ENCODE measurements around the gene CD80. TPM values are rescaled to one million over a fixed set of nuclear protein-coding genes. Genes with fewer than 3 reads are reported as not detected.

The CD80 gene
- total RNA-seq, 1 experiment from 2014 or later = not detected

GRCh38 chr3:119514637-119515036, 44.8 kb downstream of the CD80 start:
- no peak for DNase-seq (ENCODE audit: low read depth, low spot score)
- TF ChIP-seq TCF7L2 (IDR thresholded peaks at IDR 0.05; ENCODE audit: borderline replicate concordance, extremely low read depth, insufficient read depth, insufficient read length) (no peak), EZH2 (IDR thresholded peaks at IDR 0.05) (no peak), EZH2phosphoT487 (IDR thresholded peaks at IDR 0.05; ENCODE audit: borderline replicate concordance) (no peak), CBX3 (IDR thresholded peaks at IDR 0.05; ENCODE audit: low read depth) (no peak), ATF3 (IDR thresholded peaks at IDR 0.05) (no peak), MAX (IDR thresholded peaks at IDR 0.05) (no peak), ZNF274 (IDR thresholded peaks at IDR 0.05; ENCODE audit: low read depth, low read length) (no peak), SIN3A (IDR thresholded peaks at IDR 0.05; ENCODE audit: low read depth) (no peak), FOSL1 (IDR thresholded peaks at IDR 0.05; ENCODE audit: low read depth) (no peak), REST (IDR thresholded peaks at IDR 0.05; ENCODE audit: low read depth) (no peak), SRF (IDR thresholded peaks at IDR 0.05; ENCODE audit: low read depth) (no peak), JUND (IDR thresholded peaks at IDR 0.05) (no peak), RAD21 (IDR thresholded peaks at IDR 0.05; ENCODE audit: low read depth) (no peak), CTCF (IDR thresholded peaks at IDR 0.05 in 2 of 3, conservative IDR thresholded peaks at IDR 0.05 in 1 of 3; ENCODE audit: borderline replicate concordance in 1 of 3, insufficient read depth in 1 of 3, low read depth in 2 of 3, low read length in 2 of 3) (no peak)
- POLR2A ChIA-PET = no interaction called here

More at GRCh38 chr3:119514637-119515036, 44.8 kb downstream of the CD80 start:
- Histone ChIP-seq H3K79me2 (ENCODE audit: insufficient read depth, low read length) (0 out of 2 replicates have a peak, but pooled peaks cover 2% of the 10 kb centered on the region), H3K36me3 (ENCODE audit: control insufficient read depth in 1 of 2, insufficient read depth in 2 of 2, low read length in 2 of 2) (peaks cover 39 to 52% of the 10 kb centered on the region in 2 experiments), H3K4me3 (replicated peaks in 1 of 2; ENCODE audit: low read depth in 1 of 2, low read length in 2 of 2) (no peak overlapping the region), H3K4me2 (ENCODE audit: low read length) (no peak overlapping the region), H3K4me1 (ENCODE audit: control insufficient read depth in 1 of 2, insufficient read depth in 2 of 2, low read length in 2 of 2) (no peaks in the 10 kb centered on the region), H4K20me1 (ENCODE audit: insufficient read depth) (no peaks in the 10 kb centered on the region), H3K9me2 (ENCODE audit: insufficient read depth) (no peaks in the 10 kb centered on the region), H3K27me3 (ENCODE audit: insufficient read depth, low read length) (no peaks in the 10 kb centered on the region), H3K9ac (ENCODE audit: low read length) (no peak overlapping the region), H3K9me3 (ENCODE audit: control insufficient read depth in 1 of 2, insufficient read depth in 1 of 2, low read depth in 1 of 2, low read length in 2 of 2) (no peaks in the 10 kb centered on the region), H3K27ac (ENCODE audit: low read depth, low read length) (no peak overlapping the region), H2AFZ (ENCODE audit: low read depth, low read length, poor library complexity, severe bottlenecking) (no peak overlapping the region)
- no TSS peak for BruUV-seq (replicated peaks)
- RAD21 ChIA-PET (ENCODE audit: low non-redundant PET in 1 of 2, low total read pairs in 2 of 2, uncharacterized antibody in 2 of 2, unreplicated experiment in 2 of 2) = no interaction called here
- no peak for ATAC-seq
- CTCF ChIA-PET = no interaction called here
- intact Hi-C loops (cut with micrococcal nuclease) = no loop called here
